SJCRH30 (cell line): ENCODE results near the gene TMEM213. TPM values are rescaled to one million over a fixed set of nuclear protein-coding genes. Genes with fewer than 3 reads are reported as not detected.

Experiments
- DNase-seq, 2 experiments: peaks; one replicate each; pipeline ENCODE4 v3.0.0-alpha.2; 2015 to 2020
- H3K27ac ChIP-seq: fragments of 250-450 bp; sonication (Bioruptor Pico); 2 replicates; pipeline ENCODE4 v1.5.1; 2020; ENCODE audit warnings: mild to moderate bottlenecking, moderate library complexity
- H3K27me3 ChIP-seq: fragments of 250-450 bp; sonication (Bioruptor Pico); 2 replicates; pipeline ENCODE4 v1.5.1; 2020; ENCODE audit warnings: mild to moderate bottlenecking, moderate library complexity
- H3K36me3 ChIP-seq: fragments of 250-450 bp; sonication (Bioruptor Pico); 2 replicates; pipeline ENCODE4 v1.5.1; 2020; ENCODE audit warnings: mild to moderate bottlenecking, moderate library complexity
- H3K4me1 ChIP-seq: fragments of 250-450 bp; sonication (Bioruptor Pico); 2 replicates; pipeline ENCODE4 v1.5.1; 2020; ENCODE audit warnings: mild to moderate bottlenecking, moderate library complexity
- H3K4me3 ChIP-seq: fragments of 250-450 bp; sonication (Bioruptor Pico); 2 replicates; pipeline ENCODE4 v1.5.1; 2020; ENCODE audit warnings: mild to moderate bottlenecking, moderate library complexity
- H3K9me3 ChIP-seq: fragments of 250-450 bp; sonication (Bioruptor Pico); replicated peaks from 2 replicates; pipeline ENCODE4 v1.5.1; 2020; ENCODE audit warnings: mild to moderate bottlenecking, moderate library complexity
- total RNA-seq: library from RNA; depleted of rRNA; stranded (reverse); fragments of >200 nt; shearing (Covaris generic); gene quantifications from 2 replicates; pipeline ENCODE4 v1.2.3, GENCODE V29; 2014; rRNA removed

TMEM213 gene, protein sequence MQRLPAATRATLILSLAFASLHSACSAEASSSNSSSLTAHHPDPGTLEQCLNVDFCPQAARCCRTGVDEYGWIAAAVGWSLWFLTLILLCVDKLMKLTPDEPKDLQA
- total RNA-seq: not detected in 2 replicates

DNA sequence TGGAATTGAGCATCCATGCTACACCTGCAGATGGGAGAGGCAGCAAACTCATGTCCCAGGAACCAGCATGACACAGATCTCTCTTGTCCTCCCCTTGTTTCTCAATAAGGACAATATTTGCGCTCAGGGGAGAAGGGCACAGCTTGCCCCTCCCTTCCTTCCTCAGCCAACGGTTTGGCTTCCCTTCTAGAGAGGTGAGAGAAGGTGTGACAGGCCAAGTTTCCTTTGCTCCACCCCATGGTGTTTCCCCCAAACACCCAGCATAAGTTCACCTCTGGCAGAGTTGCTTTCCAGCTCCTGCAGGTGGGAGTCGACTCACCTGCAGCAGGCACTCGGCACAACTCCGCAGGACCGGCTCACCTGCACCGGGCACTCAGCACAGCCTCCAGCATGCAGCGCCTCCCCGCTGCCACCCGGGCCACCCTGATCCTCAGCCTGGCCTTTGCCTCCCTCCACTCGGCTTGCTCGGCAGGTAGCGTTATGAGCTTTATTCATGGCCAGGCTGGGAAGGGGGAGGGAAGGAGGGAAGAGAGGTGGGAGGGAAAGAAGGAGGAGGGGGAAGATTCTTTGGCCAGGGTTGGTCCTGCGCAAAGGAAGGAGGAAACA, at the start of gene TMEM213, which contains the start of gene ATP6V0A4:
Gene TMEM213, plus strand, starts transcription at position 280 of the 606 bp plus-strand sequence. Its CDS starts 111 bp downstream, at position 391.
Gene ATP6V0A4, minus strand, starts transcription at position 482 of the 606 bp plus-strand sequence. CDS start 26,949 bp downstream, outside the sequence.
- Histone ChIP-seq H3K4me3 (no peak within 1 kb of the TSS), H3K36me3 (no peaks in the 10 kb centered on the region), H3K27me3 (no peaks in the 10 kb centered on the region), H3K9me3 (no peaks in the 10 kb centered on the region), H3K4me1 (no peaks in the 10 kb centered on the region), H3K27ac (no peak within 1 kb of the TSS)
- DNase-seq: no peak

DNA sequence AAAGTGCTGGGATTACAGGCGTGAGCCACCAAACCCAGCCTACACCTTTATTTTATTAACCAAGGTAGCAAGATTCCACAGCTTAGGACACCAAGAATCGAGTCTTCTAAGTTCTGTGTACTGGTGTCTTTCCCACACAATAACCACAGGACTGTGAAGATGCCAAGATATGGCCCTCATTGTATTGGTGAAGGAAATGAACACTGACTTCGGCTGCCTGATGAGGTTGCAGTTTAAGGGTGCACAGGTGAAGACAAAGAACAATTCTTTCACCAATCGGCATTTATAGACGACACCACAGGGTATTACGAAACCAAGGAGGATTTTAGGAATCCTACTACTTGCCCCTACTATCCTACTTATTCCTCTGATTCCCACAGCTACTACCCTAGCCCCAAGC, 49.1 kb upstream of the TMEM213 start:
- H3K9me3 ChIP-seq: no peaks in the 10 kb centered on the region
- DNase-seq: no peak

GRCh38 chr7:138749960-138750359, 47.8 kb upstream of the TMEM213 start:
- DNase-seq: no peak
- Histone ChIP-seq H3K27ac (no peak overlapping the region), H3K4me1 (peaks cover 33% of the 10 kb centered on the region), H3K27me3 (no peaks in the 10 kb centered on the region), H3K9me3 (no peaks in the 10 kb centered on the region), H3K4me3 (no peak overlapping the region), H3K36me3 (no peaks in the 10 kb centered on the region)

More for the DNA sequence above, 49.1 kb upstream of the TMEM213 start:
- Histone ChIP-seq H3K36me3 (no peaks in the 10 kb centered on the region), H3K27me3 (no peaks in the 10 kb centered on the region), H3K4me1 (peaks cover 24% of the 10 kb centered on the region), H3K4me3 (no peak overlapping the region), H3K27ac (no peak overlapping the region)

DNA sequence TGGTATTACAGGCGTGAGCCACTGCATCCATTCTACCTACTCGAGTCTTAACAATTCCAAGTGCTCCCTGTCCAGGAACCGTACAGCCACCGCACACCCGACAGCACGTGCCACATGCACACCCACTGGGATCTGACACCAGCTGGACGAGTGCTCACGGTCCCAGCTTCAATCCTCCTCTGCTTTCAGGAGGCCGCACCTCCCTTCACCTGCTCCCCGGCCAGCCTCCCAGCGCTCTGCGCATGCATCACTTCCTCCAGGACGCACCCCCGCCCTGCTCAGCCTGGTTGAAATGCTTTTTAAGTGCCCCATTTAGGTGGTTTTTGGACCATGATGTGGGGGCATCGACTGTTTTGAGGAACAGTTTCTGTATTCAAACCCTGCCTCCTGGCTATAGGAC, 47.3 kb upstream of the TMEM213 start:
- H3K36me3 ChIP-seq: no peaks in the 10 kb centered on the region
- H3K9me3 ChIP-seq: no peaks in the 10 kb centered on the region
- peaks cover 39% of the 10 kb centered on the region for H3K4me1 ChIP-seq
- H3K4me3 ChIP-seq: no peak overlapping the region
- DNase-seq: no peak
- H3K27ac ChIP-seq: no peak overlapping the region
- no peaks in the 10 kb centered on the region for H3K27me3 ChIP-seq

- peak; percentile 18 to 27 for DNase-seq
- no peaks in the 10 kb centered on the region for H3K27me3 ChIP-seq
- peaks cover 44% of the 10 kb centered on the region for H3K4me1 ChIP-seq
- no peak overlapping the region for H3K4me3 ChIP-seq
- no peaks in the 10 kb centered on the region for H3K36me3 ChIP-seq
- H3K27ac ChIP-seq: peak overlapping the region; percentile 15
- H3K9me3 ChIP-seq: no peaks in the 10 kb centered on the region
Observed at GRCh38 chr7:138750901-138751464, 46.8 kb upstream of the TMEM213 start.

DNA sequence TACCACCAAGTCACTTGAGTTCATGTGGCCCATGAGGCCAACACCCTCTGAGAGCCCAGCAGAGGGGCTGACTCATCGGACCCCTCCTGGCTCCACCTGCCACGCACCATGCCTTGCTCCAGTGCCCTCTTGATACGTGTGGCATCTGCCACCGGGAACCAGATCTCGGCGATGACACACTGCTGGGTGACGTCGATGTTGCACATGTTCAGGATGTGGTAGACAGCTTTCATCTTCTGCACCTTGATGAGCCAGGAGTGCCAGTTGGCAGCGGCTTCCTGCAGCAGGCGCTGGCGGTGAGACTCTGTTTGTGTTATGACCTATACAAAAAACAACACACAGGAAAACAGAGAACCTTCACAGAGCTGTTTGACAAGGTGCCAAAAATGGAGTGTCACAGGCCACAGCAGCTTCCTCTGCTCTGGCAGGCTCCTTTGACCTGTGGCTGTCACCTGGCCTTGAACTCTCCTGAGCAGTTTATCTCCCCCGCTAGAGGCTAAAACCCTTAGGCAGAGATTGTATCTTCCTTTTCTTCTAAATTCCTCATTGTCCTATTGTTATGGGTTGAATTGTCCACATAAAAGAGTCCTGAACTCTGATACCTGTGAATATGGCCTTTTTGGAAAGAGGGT, 45.2 kb upstream of the TMEM213 start:
- peak; percentile 72 to 77 for DNase-seq
- Histone ChIP-seq H3K4me1 (peaks cover 60% of the 10 kb centered on the region), H3K27ac (peak overlapping the region; percentile 17), H3K36me3 (no peaks in the 10 kb centered on the region), H3K4me3 (no peak overlapping the region), H3K9me3 (no peaks in the 10 kb centered on the region), H3K27me3 (no peaks in the 10 kb centered on the region)

GRCh38 chr7:138753150-138753518, 44.7 kb upstream of the TMEM213 start:
- no peaks in the 10 kb centered on the region for H3K27me3 ChIP-seq
- DNase-seq: peak; percentile 50 to 62
- H3K4me3 ChIP-seq: no peak overlapping the region
- H3K9me3 ChIP-seq: no peaks in the 10 kb centered on the region
- H3K36me3 ChIP-seq: no peaks in the 10 kb centered on the region
- peak overlapping the region; percentile 17 for H3K27ac ChIP-seq
- H3K4me1 ChIP-seq: peaks cover 65% of the 10 kb centered on the region

- Histone ChIP-seq H3K27ac (peak overlapping the region; percentile 17; the same call in 1 of the 2 replicates), H3K4me3 (no peak overlapping the region), H3K36me3 (no peaks in the 10 kb centered on the region), H3K27me3 (no peaks in the 10 kb centered on the region), H3K4me1 (peaks cover 68% of the 10 kb centered on the region), H3K9me3 (no peaks in the 10 kb centered on the region)
- peak in 1 of 2 experiments; percentile 47 for DNase-seq
Observed at GRCh38 chr7:138753610-138754009, 44.2 kb upstream of the TMEM213 start.

DNA sequence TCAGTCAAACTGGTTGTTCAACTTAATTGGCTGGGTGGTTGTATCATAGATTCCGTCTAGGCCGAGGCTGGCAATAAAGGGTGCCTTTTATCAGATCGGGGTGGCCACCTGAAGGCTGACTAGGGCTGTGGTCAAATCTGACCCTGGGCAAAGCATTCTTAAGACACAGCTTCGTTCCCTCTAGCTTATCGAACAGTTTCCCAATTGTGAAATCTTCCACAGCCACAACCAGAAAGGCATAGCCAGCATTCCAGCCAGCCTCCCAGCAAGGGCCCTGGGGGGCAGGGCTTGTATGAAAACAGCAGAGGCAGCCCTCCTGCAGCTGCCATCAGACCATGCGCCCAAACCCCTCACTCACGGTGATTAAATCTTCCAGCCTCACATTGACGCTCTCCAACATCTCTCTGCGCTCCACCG, 42.5 kb upstream of the TMEM213 start:
- H3K9me3 ChIP-seq: no peaks in the 10 kb centered on the region
- H3K36me3 ChIP-seq: no peaks in the 10 kb centered on the region
- peaks cover 70% of the 10 kb centered on the region for H3K4me1 ChIP-seq
- H3K27me3 ChIP-seq: no peaks in the 10 kb centered on the region
- peak overlapping the region; percentile 32 for H3K4me3 ChIP-seq
- H3K27ac ChIP-seq: peak overlapping the region; percentile 66
- DNase-seq: peak; percentile 72 to 82

- Histone ChIP-seq H3K9me3 (no peaks in the 10 kb centered on the region), H3K27ac (peak overlapping the region; percentile 66), H3K27me3 (no peaks in the 10 kb centered on the region), H3K4me1 (peaks cover 70% of the 10 kb centered on the region), H3K4me3 (peak overlapping the region; percentile 32), H3K36me3 (no peaks in the 10 kb centered on the region)
- DNase-seq: peak; percentile 26 to 65
Observed at GRCh38 chr7:138755842-138756590, 41.8 kb upstream of the TMEM213 start.

- Histone ChIP-seq H3K36me3 (no peaks in the 10 kb centered on the region), H3K4me1 (peaks cover 64% of the 10 kb centered on the region), H3K27ac (peak overlapping the region; percentile 66), H3K9me3 (no peaks in the 10 kb centered on the region), H3K4me3 (no peak overlapping the region), H3K27me3 (no peaks in the 10 kb centered on the region)
- DNase-seq: peak; percentile 68 to 88
Observed at GRCh38 chr7:138756591-138757242, 41.1 kb upstream of the TMEM213 start.

DNA sequence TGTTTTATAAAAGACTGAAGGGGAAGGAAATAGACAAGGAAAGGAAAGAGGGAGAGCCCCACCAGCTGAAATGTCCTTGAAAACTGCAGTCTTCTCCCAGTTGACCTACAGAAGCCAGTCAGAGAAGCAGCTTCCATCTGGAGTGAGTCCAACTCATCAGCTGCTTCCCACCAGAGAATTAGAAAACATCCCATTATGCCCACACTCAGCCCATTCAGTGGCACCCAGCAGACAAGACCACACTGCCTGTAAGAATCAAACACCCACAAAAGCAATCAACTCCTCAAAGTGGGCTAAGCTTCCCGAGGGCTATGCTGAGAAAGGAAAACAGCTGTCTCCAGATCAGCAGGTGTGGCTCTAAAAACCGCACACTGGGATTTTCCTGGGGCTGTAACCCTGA, 29.6 kb upstream of the TMEM213 start:
- peak overlapping the region; percentile 32; the same call in 1 of the 2 replicates for H3K27ac ChIP-seq
- peaks cover 22% of the 10 kb centered on the region for H3K4me1 ChIP-seq
- H3K9me3 ChIP-seq: no peaks in the 10 kb centered on the region
- H3K4me3 ChIP-seq: no peak overlapping the region
- no peaks in the 10 kb centered on the region for H3K27me3 ChIP-seq
- DNase-seq: peak; percentile 86 to 97
- no peaks in the 10 kb centered on the region for H3K36me3 ChIP-seq

- no peaks in the 10 kb centered on the region for H3K36me3 ChIP-seq
- H3K27me3 ChIP-seq: no peaks in the 10 kb centered on the region
- DNase-seq: no peak
- no peak overlapping the region for H3K4me3 ChIP-seq
- no peaks in the 10 kb centered on the region for H3K9me3 ChIP-seq
- no peak overlapping the region for H3K27ac ChIP-seq
- peaks cover 22% of the 10 kb centered on the region for H3K4me1 ChIP-seq
Observed at GRCh38 chr7:138770904-138771303, 26.9 kb upstream of the TMEM213 start.

DNA sequence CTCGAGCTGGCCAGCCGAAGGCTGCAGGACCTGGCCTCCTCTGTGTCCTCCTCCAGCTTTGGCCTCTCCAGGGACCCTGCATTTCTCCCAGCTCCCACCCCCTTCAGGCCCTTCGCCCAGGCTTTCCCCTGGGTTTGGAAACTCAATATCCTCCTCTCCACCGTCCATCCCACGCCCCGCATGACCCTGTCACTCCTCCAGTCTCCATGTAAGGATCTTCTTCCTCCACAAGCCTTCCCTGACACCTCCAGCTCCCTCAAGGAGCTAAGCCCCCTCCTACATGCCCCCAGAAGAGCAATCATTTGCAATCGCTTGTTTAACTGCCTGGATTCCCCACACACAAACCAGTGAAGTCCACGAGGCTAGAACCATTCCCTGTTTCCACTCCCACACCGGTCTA, 24.6 kb upstream of the TMEM213 start:
- no peak for DNase-seq
- H3K4me1 ChIP-seq: peaks cover 6% of the 10 kb centered on the region
- H3K4me3 ChIP-seq: no peak overlapping the region
- no peaks in the 10 kb centered on the region for H3K9me3 ChIP-seq
- H3K27ac ChIP-seq: no peak overlapping the region
- H3K36me3 ChIP-seq: no peaks in the 10 kb centered on the region
- no peaks in the 10 kb centered on the region for H3K27me3 ChIP-seq
